NCI-H187 treated with DMSO at 0.1 percent for 48 hours (cell line): Measurements from ENCODE around the gene PTPRM.
A peak's percentile ranks its signal among the peaks of the same experiment; 100 is the strongest.

Source experiments
- DNase-seq: peaks from one replicate; lab custom pipeline; 2025; lab: John Stamatoyannopoulos, UW

PTPRM gene

GRCh38 chr18:7600036-7600435, 32.9 kb downstream of the PTPRM start:
- DNase-seq = no peak

GRCh38 chr18:7600528-7601245, 33.6 kb downstream of the PTPRM start:
- DNase-seq = no peak

GRCh38 chr18:7601246-7601615, 34.1 kb downstream of the PTPRM start:
- no peak for DNase-seq

- DNase-seq = no peak
These were observed 34.8 kb downstream of the PTPRM start for GRCh38 chr18:7601936-7602335.

- DNase-seq = no peak
These were observed 36.3 kb downstream of the PTPRM start for GRCh38 chr18:7603259-7604000.

- DNase-seq = no peak
These were observed 37.2 kb downstream of the PTPRM start for GRCh38 chr18:7604361-7604760.

- DNase-seq = no peak
These were observed 38.6 kb downstream of the PTPRM start for GRCh38 chr18:7605705-7606104.

GRCh38 chr18:7607540-7608173, 40.5 kb downstream of the PTPRM start:
- DNase-seq = no peak

GRCh38 chr18:7608174-7608550, 41.0 kb downstream of the PTPRM start:
- no peak for DNase-seq

- DNase-seq = no peak
These were observed 41.7 kb downstream of the PTPRM start for GRCh38 chr18:7608781-7609201.

GRCh38 chr18:7609617-7610016, 42.5 kb downstream of the PTPRM start:
- no peak for DNase-seq

- no peak for DNase-seq
These were observed 46.9 kb downstream of the PTPRM start for GRCh38 chr18:7614042-7614441.

- DNase-seq = no peak
These were observed 48.7 kb downstream of the PTPRM start for GRCh38 chr18:7615840-7616239.

GRCh38 chr18:7616661-7617060, 49.5 kb downstream of the PTPRM start:
- DNase-seq = no peak

- no peak for DNase-seq
These were observed 50.8 kb downstream of the PTPRM start for GRCh38 chr18:7617738-7618422.

- DNase-seq = peak; percentile 92
These were observed 51.9 kb downstream of the PTPRM start for GRCh38 chr18:7618891-7619442.

- DNase-seq = no peak
These were observed 52.6 kb downstream of the PTPRM start for GRCh38 chr18:7619676-7620075.

GRCh38 chr18:7622721-7623120, 55.6 kb downstream of the PTPRM start:
- DNase-seq = no peak

- DNase-seq = no peak
These were observed 56.6 kb downstream of the PTPRM start for GRCh38 chr18:7623681-7624080.

GRCh38 chr18:7624697-7625096, 57.6 kb downstream of the PTPRM start:
- DNase-seq = no peak

- DNase-seq = no peak
These were observed 59.2 kb downstream of the PTPRM start for GRCh38 chr18:7626175-7626921.
